Tibial nerve (tissue), 4 donors: ENCODE measurements around the gene TBC1D4. TPM values are rescaled to one million over a fixed set of nuclear protein-coding genes. Genes with fewer than 3 reads are reported as not detected.

Experiments
- DNase-seq, 2 donors: peaks; one replicate each; pipeline ENCODE4 v3.0.0-alpha.2; 2019; ENCODE audit warnings: low spot score in 2 of 2
- H3K27ac ChIP-seq, 4 donors: fragments of 200-600 bp; sonication (generic) in 3 of 4; one replicate each; pipeline ENCODE4 v1.5.1; 2017 to 2019; ENCODE audit warnings: mild to moderate bottlenecking in 1 of 4
- H3K27me3 ChIP-seq, 2 donors: fragments of 200-600 bp; sonication (generic) in 1 of 2; one replicate each; pipeline versions ENCODE4 v1.5.1 to v1.6.0; 2017 to 2019
- H3K36me3 ChIP-seq, 3 donors: fragments of 200-600 bp; sonication (generic); one replicate each; pipeline ENCODE4 v1.5.1; 2018 to 2019
- H3K4me1 ChIP-seq, 4 donors: fragments of 200-600 bp; sonication (generic) in 3 of 4; one replicate each; pipeline ENCODE4 v1.5.1; 2017 to 2019
- H3K4me3 ChIP-seq, 4 donors: fragments of 200-600 bp; sonication (generic) in 3 of 4; one replicate each; pipeline ENCODE4 v1.5.1; 2017 to 2019; ENCODE audit warnings: mild to moderate bottlenecking in 1 of 4, moderate library complexity in 1 of 4
- H3K9me3 ChIP-seq, 4 donors: fragments of 200-600 bp; sonication (generic) in 3 of 4; one replicate each; pipeline ENCODE4 v1.5.1; 2017 to 2019
- EP300 ChIP-seq, 2 donors: sonication (generic); formaldehyde crosslinking; IDR thresholded peaks; one replicate each; pipeline ENCODE4 v1.6.1; 2017; ENCODE audit warnings: antibody characterized with exemption in 2 of 2, mild to moderate bottlenecking in 1 of 2
- POLR2A ChIP-seq, 2 donors: fragments of 450-650 bp; IDR thresholded peaks; one replicate each; pipeline ENCODE4 v1.6.1; 2017; ENCODE audit warnings: antibody characterized with exemption in 2 of 2, mild to moderate bottlenecking in 2 of 2, moderate library complexity in 2 of 2
- WGBS, 2 donors: methylation state at CpG; one replicate each; pipeline ENCODE4 v1.1.5; 2018; 5-methylcytosine and 5-hydroxymethylcytosine counted together
- total RNA-seq, 4 donors: library from RNA; depleted of rRNA; stranded (reverse); fragments of >200 nt; gene quantifications; one replicate each; pipeline ENCODE4 v1.1.0, GENCODE V29; 2016
- TF ChIP-seq, protein P1 (sequence below), 5 experiments: fragments of 200-600 bp in 3 of 5; fragments of 450-650 bp in 2 of 5; sonication (generic) in 3 of 5; IDR thresholded peaks; one replicate each; pipeline ENCODE4 v1.5.1; 2016 to 2019; ENCODE audit warnings: antibody characterized with exemption in 5 of 5, mild to moderate bottlenecking in 3 of 5, moderate library complexity in 2 of 5

Gene TBC1D4, protein sequence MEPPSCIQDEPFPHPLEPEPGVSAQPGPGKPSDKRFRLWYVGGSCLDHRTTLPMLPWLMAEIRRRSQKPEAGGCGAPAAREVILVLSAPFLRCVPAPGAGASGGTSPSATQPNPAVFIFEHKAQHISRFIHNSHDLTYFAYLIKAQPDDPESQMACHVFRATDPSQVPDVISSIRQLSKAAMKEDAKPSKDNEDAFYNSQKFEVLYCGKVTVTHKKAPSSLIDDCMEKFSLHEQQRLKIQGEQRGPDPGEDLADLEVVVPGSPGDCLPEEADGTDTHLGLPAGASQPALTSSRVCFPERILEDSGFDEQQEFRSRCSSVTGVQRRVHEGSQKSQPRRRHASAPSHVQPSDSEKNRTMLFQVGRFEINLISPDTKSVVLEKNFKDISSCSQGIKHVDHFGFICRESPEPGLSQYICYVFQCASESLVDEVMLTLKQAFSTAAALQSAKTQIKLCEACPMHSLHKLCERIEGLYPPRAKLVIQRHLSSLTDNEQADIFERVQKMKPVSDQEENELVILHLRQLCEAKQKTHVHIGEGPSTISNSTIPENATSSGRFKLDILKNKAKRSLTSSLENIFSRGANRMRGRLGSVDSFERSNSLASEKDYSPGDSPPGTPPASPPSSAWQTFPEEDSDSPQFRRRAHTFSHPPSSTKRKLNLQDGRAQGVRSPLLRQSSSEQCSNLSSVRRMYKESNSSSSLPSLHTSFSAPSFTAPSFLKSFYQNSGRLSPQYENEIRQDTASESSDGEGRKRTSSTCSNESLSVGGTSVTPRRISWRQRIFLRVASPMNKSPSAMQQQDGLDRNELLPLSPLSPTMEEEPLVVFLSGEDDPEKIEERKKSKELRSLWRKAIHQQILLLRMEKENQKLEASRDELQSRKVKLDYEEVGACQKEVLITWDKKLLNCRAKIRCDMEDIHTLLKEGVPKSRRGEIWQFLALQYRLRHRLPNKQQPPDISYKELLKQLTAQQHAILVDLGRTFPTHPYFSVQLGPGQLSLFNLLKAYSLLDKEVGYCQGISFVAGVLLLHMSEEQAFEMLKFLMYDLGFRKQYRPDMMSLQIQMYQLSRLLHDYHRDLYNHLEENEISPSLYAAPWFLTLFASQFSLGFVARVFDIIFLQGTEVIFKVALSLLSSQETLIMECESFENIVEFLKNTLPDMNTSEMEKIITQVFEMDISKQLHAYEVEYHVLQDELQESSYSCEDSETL (N-terminal part only)
- 10 to 100 TPM; 17.7 to 45.4 (median 33.4) TPM for total RNA-seq

- no peaks in the 10 kb centered on the region for H3K27me3 ChIP-seq
- peak; percentile 60 to 69 for DNase-seq
- peaks cover 0 to 46% (median 3%) of the 10 kb centered on the region in 4 donors for H3K4me1 ChIP-seq
- no peaks in the 10 kb centered on the region for H3K9me3 ChIP-seq
- H3K4me3 ChIP-seq, result peak within 1 kb of the TSS; percentile 63 to 86 (median 76)
- TF ChIP-seq EP300 (IDR thresholded peaks at IDR 0.05) (peak; percentile 27 to 81), POLR2A (IDR thresholded peaks at IDR 0.05) (peak in 1 of 2 donors; percentile 26)
- TF ChIP-seq, protein P1, sequence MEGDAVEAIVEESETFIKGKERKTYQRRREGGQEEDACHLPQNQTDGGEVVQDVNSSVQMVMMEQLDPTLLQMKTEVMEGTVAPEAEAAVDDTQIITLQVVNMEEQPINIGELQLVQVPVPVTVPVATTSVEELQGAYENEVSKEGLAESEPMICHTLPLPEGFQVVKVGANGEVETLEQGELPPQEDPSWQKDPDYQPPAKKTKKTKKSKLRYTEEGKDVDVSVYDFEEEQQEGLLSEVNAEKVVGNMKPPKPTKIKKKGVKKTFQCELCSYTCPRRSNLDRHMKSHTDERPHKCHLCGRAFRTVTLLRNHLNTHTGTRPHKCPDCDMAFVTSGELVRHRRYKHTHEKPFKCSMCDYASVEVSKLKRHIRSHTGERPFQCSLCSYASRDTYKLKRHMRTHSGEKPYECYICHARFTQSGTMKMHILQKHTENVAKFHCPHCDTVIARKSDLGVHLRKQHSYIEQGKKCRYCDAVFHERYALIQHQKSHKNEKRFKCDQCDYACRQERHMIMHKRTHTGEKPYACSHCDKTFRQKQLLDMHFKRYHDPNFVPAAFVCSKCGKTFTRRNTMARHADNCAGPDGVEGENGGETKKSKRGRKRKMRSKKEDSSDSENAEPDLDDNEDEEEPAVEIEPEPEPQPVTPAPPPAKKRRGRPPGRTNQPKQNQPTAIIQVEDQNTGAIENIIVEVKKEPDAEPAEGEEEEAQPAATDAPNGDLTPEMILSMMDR (IDR thresholded peaks at IDR 0.05), result peak; percentile 67 to 86 (median 81)
- 0% methylated on average over 43 to 53 of the region's 58 CpGs for WGBS, 2 donors
- peak within 1 kb of the TSS; percentile 24 to 82 (median 75) for H3K27ac ChIP-seq
- no peaks in the 10 kb centered on the region for H3K36me3 ChIP-seq
Measured at GRCh38 chr13:75482070-75482819, at the start of gene TBC1D4. TBC1D4 (minus strand) TSS chr13:75482169; CDS start chr13:75481767, 402 bp downstream.

- DNase-seq, result no peak
- H3K4me1 ChIP-seq, result peaks cover 0 to 4% (median 0%) of the 10 kb centered on the region in 4 donors
- TF ChIP-seq POLR2A (IDR thresholded peaks at IDR 0.05), result no peak
- TF ChIP-seq EP300 (IDR thresholded peaks at IDR 0.05), result no peak
- TF ChIP-seq, protein P1 (IDR thresholded peaks at IDR 0.05), result no peak
- peaks cover 0 to 38% (median 0%) of the 10 kb centered on the region in 3 donors for H3K36me3 ChIP-seq
- H3K27ac ChIP-seq, result no peak overlapping the region
- H3K27me3 ChIP-seq, result no peaks in the 10 kb centered on the region
- no peaks in the 10 kb centered on the region for H3K9me3 ChIP-seq
- H3K4me3 ChIP-seq, result no peak overlapping the region
Measured at GRCh38 chr13:75530549-75530961, 48.6 kb upstream of the TBC1D4 start.

DNA sequence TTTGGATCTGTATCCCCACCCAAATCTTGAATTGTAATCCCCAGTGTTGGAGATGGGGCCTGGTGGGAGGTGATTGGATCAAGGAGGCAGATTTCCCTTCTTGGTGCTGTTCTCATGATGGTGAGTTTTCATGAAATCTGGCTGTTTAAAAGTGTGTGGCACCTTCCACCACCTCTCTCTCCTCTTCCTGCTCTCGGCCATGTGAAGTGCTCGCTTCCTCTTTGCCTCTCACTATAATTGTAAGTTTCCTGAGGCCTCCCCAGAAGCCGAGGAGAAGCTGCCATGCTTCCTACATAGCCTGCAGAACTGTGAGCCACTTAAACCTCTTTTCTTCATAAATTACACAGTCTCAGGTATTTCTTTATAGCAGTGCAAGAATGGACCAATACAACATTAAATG lies 40.0 kb upstream of the TBC1D4 start:
- H3K36me3 ChIP-seq, result peaks cover 0 to 18% (median 0%) of the 10 kb centered on the region in 3 donors
- TF ChIP-seq EP300 (IDR thresholded peaks at IDR 0.05) (no peak), POLR2A (IDR thresholded peaks at IDR 0.05) (no peak)
- TF ChIP-seq, protein P1 (IDR thresholded peaks at IDR 0.05), result no peak
- no peak overlapping the region for H3K4me3 ChIP-seq
- no peak for DNase-seq
- H3K9me3 ChIP-seq, result peaks cover 0 to 8% (median 0%) of the 10 kb centered on the region in 4 donors
- H3K27ac ChIP-seq, result no peak overlapping the region
- H3K4me1 ChIP-seq, result no peaks in the 10 kb centered on the region
- WGBS, 2 donors, result 79 to 88% methylated on average over 3 of the region's 3 CpGs
- no peaks in the 10 kb centered on the region for H3K27me3 ChIP-seq

GRCh38 chr13:75518439-75519088 lies 36.6 kb upstream of the TBC1D4 start:
- no peaks in the 10 kb centered on the region for H3K36me3 ChIP-seq
- no peak overlapping the region for H3K4me3 ChIP-seq
- H3K9me3 ChIP-seq, result peaks cover 0 to 8% (median 0%) of the 10 kb centered on the region in 4 donors
- TF ChIP-seq POLR2A (IDR thresholded peaks at IDR 0.05), result no peak
- TF ChIP-seq, protein P1 (IDR thresholded peaks at IDR 0.05), result no peak
- no peak for TF ChIP-seq EP300 (IDR thresholded peaks at IDR 0.05)
- H3K4me1 ChIP-seq, result no peaks in the 10 kb centered on the region
- no peaks in the 10 kb centered on the region for H3K27me3 ChIP-seq
- no peak for DNase-seq
- WGBS, 2 donors, result 96 to 98% methylated on average over 22 to 28 of the region's 30 CpGs
- H3K27ac ChIP-seq, result no peak overlapping the region
